Stimulated activated CD8-positive, alpha-beta memory T cell treated with anti-CD3 and anti-CD28 coated beads, Interleukin-7, amount 100 ng/mL, for 48 hours (primary cell): ENCODE measurements around the gene TOGARAM1.
"Not testable (repeated sequence)": the region's sequence is repeated elsewhere in the genome, so short reads cannot be mapped to it uniquely, and the experiment has no call there.

Source experiments
- DNase-seq, 2 donors: peaks; one replicate each; pipeline ENCODE4 v3.0.0-alpha.2; 2020; ENCODE audit warnings: low read depth in 1 of 2; ENCODE audit errors: extremely low read depth in 1 of 2

The TOGARAM1 gene

DNA sequence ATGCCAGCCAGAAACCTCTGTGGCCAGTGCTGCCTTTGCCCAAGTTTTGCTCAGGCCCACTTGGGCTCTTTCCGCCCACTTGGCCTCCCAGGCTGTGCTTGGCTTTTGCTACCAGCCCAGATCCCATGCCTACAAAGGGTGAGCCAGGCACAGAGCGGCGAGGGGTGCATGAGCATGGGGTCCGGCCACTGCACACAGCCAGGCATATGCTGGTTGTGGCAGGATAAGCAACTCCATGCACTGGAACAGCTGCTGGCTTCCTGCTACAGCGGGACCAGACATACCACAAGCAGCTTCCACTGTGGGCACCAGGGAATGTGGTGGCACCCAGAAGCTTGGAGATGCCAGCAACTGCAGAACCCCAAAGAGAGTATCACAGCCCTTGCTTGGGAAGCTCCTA, 76.3 kb downstream of the TOGARAM1 start:
- DNase-seq, result no peak

DNA sequence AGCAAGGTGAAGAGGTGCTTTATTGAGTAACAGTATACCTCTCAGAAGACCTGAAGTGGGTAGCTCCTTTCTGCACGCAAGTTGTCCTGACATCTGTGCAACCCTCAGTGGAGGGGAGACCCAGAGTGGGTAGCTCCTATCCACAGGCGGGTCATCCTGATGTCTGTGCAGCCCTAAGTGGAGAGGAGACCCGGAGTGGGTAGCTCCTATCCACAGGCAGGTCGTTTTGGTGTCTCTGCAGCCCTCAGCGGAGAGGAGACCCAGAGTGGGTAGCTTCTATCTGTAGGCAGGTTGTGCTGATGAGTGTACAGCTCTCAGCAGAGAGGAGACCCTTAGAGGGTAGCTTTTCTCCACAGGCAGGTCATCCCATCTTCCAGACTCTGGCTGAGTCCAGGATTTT, 76.9 kb downstream of the TOGARAM1 start:
- DNase-seq, result no peak

GRCh38 chr14:45039390-45039789, 77.4 kb downstream of the TOGARAM1 start:
- DNase-seq, result no peak

DNA sequence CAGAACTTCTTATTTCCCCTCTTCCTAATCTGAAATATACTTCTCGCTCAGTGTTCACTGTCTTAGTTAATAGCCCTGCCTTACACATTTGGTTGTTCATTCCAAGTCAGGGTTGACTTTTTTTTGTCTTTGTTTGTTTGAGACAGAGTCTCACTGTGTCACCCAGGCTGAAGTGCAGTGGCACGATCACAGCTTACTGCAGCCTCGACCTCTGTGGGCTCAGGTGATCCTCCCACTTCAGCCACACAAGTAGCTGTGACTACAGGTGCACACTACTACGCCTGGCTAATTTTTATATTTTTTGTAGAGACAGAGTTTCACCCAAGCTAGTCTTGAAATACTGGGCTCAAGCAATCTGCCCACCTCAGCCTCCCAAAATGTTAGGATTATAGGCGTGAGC, 79.7 kb downstream of the TOGARAM1 start:
- no peak for DNase-seq

DNA sequence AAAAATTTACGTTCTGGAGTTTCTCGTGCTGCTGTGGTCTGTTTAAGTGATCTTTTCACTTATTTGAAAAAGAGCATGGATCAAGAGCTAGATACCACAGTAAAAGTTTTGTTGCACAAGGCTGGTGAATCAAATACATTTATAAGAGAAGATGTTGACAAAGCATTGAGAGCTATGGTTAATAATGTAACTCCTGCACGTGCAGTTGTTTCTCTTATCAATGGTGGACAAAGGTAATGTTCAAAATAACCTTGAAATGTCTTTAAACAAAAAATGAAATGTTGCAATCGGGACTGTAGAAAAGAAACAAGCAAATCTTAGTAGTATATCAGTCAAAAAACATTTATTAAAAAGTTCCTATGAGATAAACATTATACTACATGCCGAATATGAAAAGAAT, 82.6 kb downstream of the TOGARAM1 start:
- DNase-seq, result no peak

DNA sequence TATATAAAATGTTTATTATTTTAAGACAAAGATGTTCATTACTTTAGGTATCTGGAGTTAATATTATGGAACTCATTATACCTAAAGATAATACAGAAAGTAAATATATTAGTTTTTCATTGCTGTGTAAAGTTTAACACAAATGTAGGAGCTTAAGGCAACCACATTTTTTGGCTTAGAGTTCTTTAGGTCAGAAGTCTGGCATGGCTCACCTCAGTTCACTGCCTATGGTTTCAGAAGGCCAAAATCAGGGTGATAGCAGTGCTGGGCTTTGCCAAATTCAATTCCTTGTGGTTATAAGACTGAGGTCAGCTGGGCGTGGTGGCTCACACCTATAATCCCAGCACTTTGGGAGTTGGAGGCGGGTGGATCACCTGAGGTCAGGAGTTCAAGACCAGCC, 86.4 kb downstream of the TOGARAM1 start:
- DNase-seq, result no peak

- no peak for DNase-seq
Observed at GRCh38 chr14:45051180-45051579, 89.2 kb downstream of the TOGARAM1 start.

DNA sequence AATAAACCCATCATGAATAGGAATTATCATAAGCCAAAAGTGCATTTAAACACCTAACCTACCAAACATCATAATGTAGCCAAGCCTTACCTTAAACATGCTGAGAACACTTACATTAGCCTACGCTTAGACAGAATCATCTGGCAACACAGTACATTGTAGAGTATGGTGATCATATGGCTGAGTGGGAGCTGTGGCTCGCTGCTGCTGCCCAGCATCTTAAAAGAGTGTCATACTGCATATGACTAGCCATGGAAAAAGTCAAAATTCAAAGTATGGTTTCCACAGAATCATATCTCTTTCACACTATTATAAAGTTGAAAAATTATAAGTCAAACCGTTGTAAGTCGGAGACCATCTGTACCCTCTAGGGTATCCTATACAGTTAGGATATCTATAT, 89.9 kb downstream of the TOGARAM1 start:
- no peak for DNase-seq

GRCh38 chr14:45057349-45057748, 95.4 kb downstream of the TOGARAM1 start:
- DNase-seq, result no peak

DNA sequence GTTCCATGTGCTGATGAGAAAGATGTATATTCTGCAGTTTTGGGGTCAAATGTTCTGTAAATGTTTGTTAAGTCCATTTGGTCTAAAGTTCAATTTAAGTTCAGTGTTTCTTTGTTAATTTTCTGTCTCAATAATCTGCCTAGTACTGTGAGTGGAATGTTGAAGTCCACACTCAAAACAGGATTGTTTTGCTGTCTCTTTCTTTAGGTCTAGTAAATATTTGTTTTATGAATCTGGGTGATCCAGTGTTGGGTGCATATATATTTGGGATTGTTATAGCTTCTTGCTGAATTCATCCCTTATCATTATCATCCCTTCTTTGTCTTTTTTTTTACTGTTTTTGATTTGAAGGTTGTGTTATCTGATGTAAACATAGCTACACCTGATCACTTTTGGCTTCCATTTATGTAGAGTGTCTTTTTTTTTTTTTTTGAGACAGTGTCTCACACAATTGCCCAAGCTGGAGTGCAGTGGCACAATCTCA, 95.9 kb downstream of the TOGARAM1 start:
- DNase-seq, result no peak

DNA sequence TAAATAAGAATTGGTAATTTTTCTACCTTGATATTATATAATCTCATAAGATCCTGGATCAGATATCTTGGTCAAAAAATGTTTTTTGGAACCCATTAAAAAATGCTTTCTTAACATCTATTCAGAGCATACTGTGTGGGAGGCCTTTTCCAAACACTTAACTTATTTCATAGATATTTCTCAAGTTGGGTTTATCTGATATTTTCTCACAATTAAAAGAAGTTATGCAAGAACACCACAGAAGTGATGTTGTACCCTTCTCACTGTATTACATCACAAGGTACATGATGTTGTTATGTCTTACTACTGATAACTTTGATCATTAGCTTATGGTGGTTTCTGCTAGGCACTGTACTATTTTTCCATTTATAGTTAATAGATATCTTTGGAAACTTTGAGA, 98.6 kb downstream of the TOGARAM1 start:
- no peak for DNase-seq

DNA sequence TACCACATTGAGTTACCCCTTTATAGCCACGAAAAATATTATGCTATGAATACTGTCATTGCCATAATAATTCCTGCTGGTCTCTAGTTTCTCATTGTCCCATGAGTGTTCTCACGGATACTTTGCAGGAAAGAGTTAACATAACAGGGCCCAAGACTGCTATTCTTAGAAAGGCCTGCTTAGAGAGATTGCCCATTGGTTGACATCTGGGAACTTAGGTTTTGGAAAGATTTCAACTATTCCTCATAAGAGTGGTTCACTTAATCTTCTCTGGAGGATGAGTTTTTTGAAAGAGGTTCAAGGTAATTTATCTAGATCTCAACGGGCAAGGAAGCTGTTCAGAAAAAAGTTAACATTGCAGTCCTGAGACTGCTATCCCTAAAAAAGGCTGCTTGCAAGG, 103.5 kb downstream of the TOGARAM1 start:
- no peak for DNase-seq

DNA sequence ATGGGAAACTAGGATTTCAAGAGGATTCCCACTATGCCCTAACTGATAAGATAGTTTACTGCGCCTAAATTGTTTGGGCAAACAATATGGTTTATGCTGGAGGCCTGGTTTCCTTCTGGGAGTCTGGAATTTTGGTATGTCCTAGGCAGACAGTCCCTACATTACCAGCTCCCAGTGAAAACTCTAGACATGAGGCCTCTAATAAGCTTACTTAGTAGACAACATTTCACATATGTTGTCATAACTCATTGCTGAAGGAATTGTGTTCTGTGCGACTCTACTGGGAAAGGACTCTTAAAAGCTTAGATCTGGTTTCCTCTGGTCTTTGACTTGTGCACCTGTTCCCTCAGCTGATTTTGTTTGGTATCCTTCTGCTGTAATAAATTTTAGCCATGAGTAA, 104.0 kb downstream of the TOGARAM1 start:
- no peak for DNase-seq

GRCh38 chr14:45066667-45067066, 104.7 kb downstream of the TOGARAM1 start:
- DNase-seq, result no peak

DNA sequence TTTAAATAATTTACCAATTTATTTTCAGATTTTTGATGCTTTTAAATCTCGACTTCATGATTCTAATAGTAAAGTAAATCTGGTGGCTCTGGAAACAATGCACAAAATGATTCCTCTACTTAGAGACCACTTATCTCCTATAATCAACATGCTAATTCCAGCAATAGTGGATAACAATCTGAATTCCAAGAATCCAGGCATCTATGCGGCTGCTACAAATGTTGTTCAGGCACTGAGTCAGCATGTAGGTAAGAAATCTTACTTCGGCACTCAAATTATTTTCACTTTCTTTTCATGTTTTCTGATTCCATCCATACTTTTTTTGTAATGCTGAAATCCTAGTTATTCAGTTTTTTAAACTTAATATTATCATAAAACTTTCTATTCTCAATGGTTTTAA, 106.4 kb downstream of the TOGARAM1 start:
- DNase-seq, result no peak

- DNase-seq, result no peak
Observed at GRCh38 chr14:45070215-45070614, 108.2 kb downstream of the TOGARAM1 start.

- no peak for DNase-seq
Observed at GRCh38 chr14:45072126-45072525, 110.1 kb downstream of the TOGARAM1 start.

DNA sequence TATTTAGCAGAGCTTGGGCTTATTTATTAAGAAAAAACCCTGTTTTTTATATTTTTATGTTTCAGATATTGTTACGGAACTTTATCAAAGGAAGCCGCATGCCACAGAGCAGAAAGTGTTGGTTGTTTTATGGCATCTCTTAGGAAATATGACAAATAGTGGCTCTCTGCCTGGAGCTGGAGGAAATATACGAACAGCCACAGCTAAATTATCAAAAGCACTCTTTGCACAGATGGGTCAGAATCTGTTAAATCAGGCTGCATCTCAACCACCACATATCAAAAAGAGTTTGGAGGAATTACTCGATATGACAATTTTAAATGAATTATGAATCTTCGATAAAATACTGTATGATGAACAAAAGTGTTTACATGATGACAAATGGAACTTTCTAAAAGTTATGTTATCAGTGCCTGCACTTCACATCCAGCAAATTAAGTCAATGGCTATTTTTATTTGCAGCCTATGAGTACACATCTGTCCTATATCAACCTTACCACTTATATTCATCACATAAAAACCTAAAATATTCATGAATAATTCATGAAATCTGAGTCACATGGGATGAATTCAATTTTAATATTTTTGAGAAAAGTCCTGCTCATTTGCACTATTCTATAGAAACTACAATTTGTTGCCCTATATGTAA, 111.4 kb downstream of the TOGARAM1 start:
- DNase-seq, result no peak

- DNase-seq, result no peak
Observed at GRCh38 chr14:45078323-45078722, 116.3 kb downstream of the TOGARAM1 start.

DNA sequence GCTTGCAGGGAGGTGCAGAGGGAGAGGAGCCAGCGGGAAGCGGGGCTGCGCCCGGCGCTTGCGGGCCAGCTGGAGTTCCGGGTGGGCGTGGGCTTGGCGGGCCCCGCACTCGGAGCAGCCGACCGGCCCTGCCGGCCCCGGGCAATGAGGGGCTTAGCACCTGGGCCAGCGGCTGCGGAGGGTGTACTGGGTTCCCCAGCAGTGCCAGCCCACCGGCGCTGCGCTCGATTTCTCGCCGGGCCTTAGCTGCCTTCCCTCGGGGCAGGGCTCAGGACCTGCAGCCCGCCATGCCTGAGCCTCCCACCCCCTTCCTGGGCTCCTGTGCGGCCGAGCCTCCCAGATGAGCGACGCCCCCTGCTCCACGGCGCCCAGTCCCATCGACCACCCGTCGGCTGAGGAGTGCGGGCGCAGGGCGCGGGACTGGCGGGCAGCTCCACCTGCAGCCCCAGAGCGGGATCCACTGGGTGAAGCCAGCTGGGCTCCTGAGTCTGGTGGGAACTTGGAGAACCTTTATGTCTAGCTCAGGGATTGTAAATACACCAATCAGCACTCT, 118.5 kb downstream of the TOGARAM1 start:
- DNase-seq, result not testable (repeated sequence)

DNA sequence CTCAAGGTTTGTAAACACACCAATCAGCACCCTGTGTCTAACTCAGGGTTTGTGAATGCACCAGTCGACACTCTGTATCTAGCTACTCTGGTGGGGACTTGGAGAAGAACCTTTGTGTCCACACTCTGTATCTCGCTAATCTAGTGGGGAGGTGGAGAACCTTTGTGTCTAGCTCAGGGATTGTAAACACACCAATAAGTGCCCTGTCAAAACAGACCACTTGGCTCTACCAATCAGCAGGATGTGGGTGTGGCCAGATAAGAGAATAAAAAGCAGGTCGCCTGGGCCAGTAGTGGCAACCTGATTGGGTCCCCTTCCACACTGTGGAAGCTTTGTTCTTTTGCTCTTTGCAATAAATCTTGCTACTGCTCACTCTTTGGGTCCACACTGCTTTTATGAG, 119.1 kb downstream of the TOGARAM1 start:
- not testable (repeated sequence) for DNase-seq

GRCh38 chr14:45082420-45082819, 120.4 kb downstream of the TOGARAM1 start:
- DNase-seq, result no peak

DNA sequence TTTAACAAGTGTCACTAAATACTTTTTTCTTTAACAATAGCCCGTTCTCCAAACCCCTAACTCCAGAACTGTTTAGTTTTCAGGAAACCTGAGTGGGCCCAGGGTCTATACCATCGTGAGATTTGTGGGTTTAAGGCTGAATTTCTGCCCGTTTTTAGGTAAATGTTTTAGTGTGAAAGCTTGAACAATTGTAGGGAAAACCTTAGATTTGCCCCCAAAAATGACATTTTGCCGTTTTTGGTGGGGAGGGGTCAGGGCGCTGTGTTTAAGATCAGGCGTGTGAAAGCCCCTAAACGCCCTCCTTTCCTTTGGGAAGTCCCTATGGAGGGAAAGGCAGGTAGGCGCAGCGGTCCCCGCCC, 121.6 kb downstream of the TOGARAM1 start:
- DNase-seq, result no peak
